ENCODE results near the gene GABARAPL2.

GRCh38 chr16:75532791-75533190 lies 33.4 kb upstream of the GABARAPL2 start:
- TF ChIP-seq POLR2AphosphoS5 (IDR thresholded peaks at IDR 0.05): no peak
- no peak for TF ChIP-seq CTCF (IDR thresholded peaks at IDR 0.05)

Data from stomach (tissue), 4 donors.